OCI-LY1 (cell line): ENCODE results near the gene CDYL2.

ENCODE experiments used
- H2AFZ ChIP-seq: fragments of 200-600 bp; sonication (generic), shearing (Covaris generic); 2 replicates; pipeline ENCODE4 v1.6.0; 2014; ENCODE audit warnings: antibody characterized with exemption, mild to moderate bottlenecking, low read length
- H3F3A ChIP-seq: fragments of 200-600 bp; sonication (generic), shearing (Covaris generic); 2 replicates; pipeline ENCODE4 v1.6.0; 2014; ENCODE audit warnings: mild to moderate bottlenecking, antibody characterized with exemption, low read length, moderate library complexity; ENCODE audit not compliant: insufficient read depth
- H3K27ac ChIP-seq: fragments of 200-600 bp; sonication (generic); 2 replicates; pipeline ENCODE4 v1.5.1; 2014; ENCODE audit warnings: low read length, mixed run types, mild to moderate bottlenecking, low read depth; ENCODE audit not compliant: poor library complexity, severe bottlenecking
- H3K27me3 ChIP-seq: fragments of 200-600 bp; sonication (generic); 2 replicates; pipeline ENCODE4 v1.6.0; 2014; ENCODE audit warnings: antibody characterized with exemption, mild to moderate bottlenecking, low read length, moderate library complexity; ENCODE audit not compliant: insufficient read depth
- H3K36me3 ChIP-seq: fragments of 200-600 bp; sonication (generic); 2 replicates; pipeline ENCODE4 v1.6.1; 2014; ENCODE audit warnings: mild to moderate bottlenecking, antibody characterized with exemption, low read length, moderate library complexity, mixed read lengths; ENCODE audit not compliant: insufficient read depth
- H3K4me1 ChIP-seq: fragments of 200-600 bp; sonication (generic); 2 replicates; pipeline ENCODE4 v1.5.1; 2014; ENCODE audit warnings: mild to moderate bottlenecking, low read length, moderate library complexity; ENCODE audit not compliant: insufficient read depth, severe bottlenecking
- H3K4me2 ChIP-seq: fragments of 200-600 bp; sonication (generic), shearing (Covaris generic); 2 replicates; pipeline ENCODE4 v1.6.1; 2014; ENCODE audit warnings: low read length
- H3K4me3 ChIP-seq: fragments of 200-600 bp; sonication (generic); 2 replicates; pipeline ENCODE4 v1.5.1; 2014; ENCODE audit warnings: low read length, low read depth, mild to moderate bottlenecking, mixed read lengths; ENCODE audit not compliant: poor library complexity, severe bottlenecking
- H3K79me2 ChIP-seq: fragments of 200-600 bp; shearing (Covaris generic); 2 replicates; pipeline ENCODE4 v1.6.1; 2016; ENCODE audit warnings: mixed run types, low read length, mixed read lengths; ENCODE audit not compliant: insufficient read depth
- H3K9ac ChIP-seq: fragments of 200-600 bp; sonication (generic), shearing (Covaris generic); 2 replicates; pipeline ENCODE4 v1.6.1; 2014; ENCODE audit warnings: mild to moderate bottlenecking, low read length, mixed read lengths
- H3K9me2 ChIP-seq: fragments of 200-600 bp; sonication (generic), shearing (Covaris generic); 2 replicates; pipeline ENCODE4 v1.6.1; 2014; ENCODE audit warnings: low read depth, mild to moderate bottlenecking, low read length, mixed read lengths
- H3K9me3 ChIP-seq: fragments of 200-600 bp; shearing (Covaris generic); 2 replicates; pipeline ENCODE4 v1.6.1; 2014; ENCODE audit warnings: low read length, mixed read lengths
- H4K20me1 ChIP-seq: fragments of 200-600 bp; sonication (generic), shearing (Covaris generic); 2 replicates; pipeline ENCODE4 v1.6.0; 2016; ENCODE audit warnings: mild to moderate bottlenecking, low read length; ENCODE audit not compliant: insufficient read depth
- EZH2 ChIP-seq: fragments of 200-600 bp; sonication (generic), shearing (Covaris generic); IDR thresholded peaks from 2 replicates; pipeline ENCODE4 v1.8.0; 2017; ENCODE audit warnings: borderline replicate concordance, mixed run types, mild to moderate bottlenecking, antibody characterized with exemption, low read length, moderate library complexity, mixed read lengths
- TF ChIP-seq, protein P1 (sequence below): fragments of 200-600 bp; sonication (generic), shearing (Covaris generic); IDR thresholded peaks from 2 replicates; pipeline ENCODE4 v1.5.1; 2017; ENCODE audit warnings: mild to moderate bottlenecking, antibody characterized with exemption, low read length, moderate library complexity, mixed read lengths

Gene CDYL2

DNA sequence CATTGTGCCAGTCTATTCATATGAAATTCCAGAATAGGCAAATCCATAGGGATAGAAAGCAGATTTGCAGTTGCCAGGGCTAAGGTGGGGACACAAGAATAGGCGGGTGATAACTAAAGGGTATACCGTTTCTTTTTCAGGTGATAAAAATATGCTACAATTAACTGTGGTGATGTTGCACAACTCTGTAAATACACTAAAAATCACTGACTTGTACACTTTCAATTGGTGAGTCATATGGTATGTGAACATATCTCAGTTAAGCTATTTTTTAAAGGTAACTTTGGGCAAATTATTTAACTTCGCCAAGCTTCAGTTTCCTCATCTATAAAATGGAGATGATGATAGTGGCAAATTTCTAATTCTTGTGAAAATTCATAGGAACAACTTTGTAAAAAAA lies 65.9 kb downstream of the CDYL2 start:
- Histone ChIP-seq H3K9ac (no peak overlapping the region), H3K36me3 (no peaks in the 10 kb centered on the region), H3K9me3 (peaks cover 8% of the 10 kb centered on the region; the same call in 1 of the 2 replicates), H3K4me3 (no peak overlapping the region), H3F3A (no peaks in the 10 kb centered on the region), H4K20me1 (no peaks in the 10 kb centered on the region), H2AFZ (no peak overlapping the region), H3K27me3 (no peaks in the 10 kb centered on the region), H3K79me2 (no peaks in the 10 kb centered on the region), H3K4me2 (no peak overlapping the region), H3K4me1 (no peaks in the 10 kb centered on the region), H3K9me2 (no peaks in the 10 kb centered on the region), H3K27ac (no peak overlapping the region)
- TF ChIP-seq, protein P1, sequence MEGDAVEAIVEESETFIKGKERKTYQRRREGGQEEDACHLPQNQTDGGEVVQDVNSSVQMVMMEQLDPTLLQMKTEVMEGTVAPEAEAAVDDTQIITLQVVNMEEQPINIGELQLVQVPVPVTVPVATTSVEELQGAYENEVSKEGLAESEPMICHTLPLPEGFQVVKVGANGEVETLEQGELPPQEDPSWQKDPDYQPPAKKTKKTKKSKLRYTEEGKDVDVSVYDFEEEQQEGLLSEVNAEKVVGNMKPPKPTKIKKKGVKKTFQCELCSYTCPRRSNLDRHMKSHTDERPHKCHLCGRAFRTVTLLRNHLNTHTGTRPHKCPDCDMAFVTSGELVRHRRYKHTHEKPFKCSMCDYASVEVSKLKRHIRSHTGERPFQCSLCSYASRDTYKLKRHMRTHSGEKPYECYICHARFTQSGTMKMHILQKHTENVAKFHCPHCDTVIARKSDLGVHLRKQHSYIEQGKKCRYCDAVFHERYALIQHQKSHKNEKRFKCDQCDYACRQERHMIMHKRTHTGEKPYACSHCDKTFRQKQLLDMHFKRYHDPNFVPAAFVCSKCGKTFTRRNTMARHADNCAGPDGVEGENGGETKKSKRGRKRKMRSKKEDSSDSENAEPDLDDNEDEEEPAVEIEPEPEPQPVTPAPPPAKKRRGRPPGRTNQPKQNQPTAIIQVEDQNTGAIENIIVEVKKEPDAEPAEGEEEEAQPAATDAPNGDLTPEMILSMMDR, result no peak
- TF ChIP-seq EZH2, result no peak

DNA sequence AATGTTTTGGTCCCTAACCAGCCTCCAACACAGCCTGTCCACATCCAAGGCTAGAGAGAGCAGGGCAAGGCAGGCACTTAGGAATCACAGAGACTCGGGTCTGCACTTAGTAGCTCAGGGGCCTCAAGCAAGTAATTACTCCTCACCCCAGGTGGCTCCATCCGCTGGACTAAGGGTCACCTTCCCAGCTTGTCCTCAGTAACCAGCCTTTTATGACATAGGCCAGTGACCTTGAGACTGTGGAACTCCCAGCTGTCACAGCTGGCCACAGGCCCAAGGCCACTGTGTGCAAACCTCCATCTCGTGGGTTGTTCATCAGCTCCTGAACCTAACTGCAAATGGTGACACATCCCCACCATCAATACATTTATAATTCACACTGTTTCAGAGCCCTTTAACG lies 68.6 kb downstream of the CDYL2 start:
- H3K79me2 ChIP-seq, result no peaks in the 10 kb centered on the region

DNA sequence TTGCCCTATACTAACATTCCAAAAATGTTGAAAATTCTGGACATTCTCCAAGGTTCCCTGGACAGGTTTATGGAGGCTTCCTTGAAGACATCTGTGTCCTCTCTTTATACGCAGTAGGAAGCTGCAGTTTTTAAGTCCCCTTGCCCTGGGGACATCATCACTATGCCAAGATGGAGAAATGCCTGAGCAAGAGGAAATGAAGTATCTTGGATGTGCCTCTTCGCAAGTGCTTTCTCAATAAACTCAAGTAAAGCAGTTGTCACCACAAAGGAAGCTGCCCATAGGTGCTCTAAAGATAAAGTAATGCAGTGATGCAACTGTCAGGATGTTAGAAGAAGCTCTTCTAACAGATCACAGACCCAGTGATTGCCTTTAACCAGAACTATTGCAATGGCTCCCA lies 71.0 kb downstream of the CDYL2 start:
- H3K27ac ChIP-seq, result no peak overlapping the region
- H3K79me2 ChIP-seq, result no peaks in the 10 kb centered on the region
- no peaks in the 10 kb centered on the region for H3K27me3 ChIP-seq
- no peaks in the 10 kb centered on the region for H4K20me1 ChIP-seq
- H3K4me2 ChIP-seq, result no peak overlapping the region
- no peaks in the 10 kb centered on the region for H3K36me3 ChIP-seq
- H3K9ac ChIP-seq, result no peak overlapping the region
- H3K9me2 ChIP-seq, result no peaks in the 10 kb centered on the region
- no peaks in the 10 kb centered on the region for H3K4me1 ChIP-seq
- no peaks in the 10 kb centered on the region for H3F3A ChIP-seq
- no peaks in the 10 kb centered on the region for H3K9me3 ChIP-seq
- H3K4me3 ChIP-seq, result no peak overlapping the region
- TF ChIP-seq, protein P1, result no peak
- TF ChIP-seq EZH2, result no peak
- H2AFZ ChIP-seq, result no peak overlapping the region

More for the DNA sequence above, 68.6 kb downstream of the CDYL2 start:
- Histone ChIP-seq H3K4me2 (no peak overlapping the region), H3K9me2 (no peaks in the 10 kb centered on the region), H4K20me1 (no peaks in the 10 kb centered on the region), H3K27ac (no peak overlapping the region), H3K4me3 (no peak overlapping the region), H3F3A (no peaks in the 10 kb centered on the region), H3K9me3 (peaks cover 8% of the 10 kb centered on the region; the same call in 1 of the 2 replicates), H3K4me1 (no peaks in the 10 kb centered on the region), H3K9ac (no peak overlapping the region), H3K36me3 (no peaks in the 10 kb centered on the region), H2AFZ (no peak overlapping the region), H3K27me3 (no peaks in the 10 kb centered on the region)
- TF ChIP-seq EZH2, result no peak
- TF ChIP-seq, protein P1, result no peak
